Spleen (tissue), 11 donors: ENCODE results near the gene YPEL2. TPM values are rescaled to one million over a fixed set of nuclear protein-coding genes. Genes with fewer than 3 reads are reported as not detected.

ENCODE experiments used
- DNase-seq: peaks from one replicate; pipeline ENCODE4 v3.0.0-alpha.2; 2020
- H3K27ac ChIP-seq, 8 donors: fragments of 200-600 bp; sonication (generic) in 7 of 8; 1 replicate in 4 of 8; 2 replicates in 4 of 8; pipeline versions ENCODE4 v1.5.0 to v1.8.0; 2016 to 2021; ENCODE audit warnings: inconsistent platforms in 4 of 8, mild to moderate bottlenecking in 4 of 8, moderate library complexity in 1 of 8
- H3K27me3 ChIP-seq, 7 donors: fragments of 200-600 bp; sonication (generic) in 6 of 7; replicated peaks in 1 of 7; 1 replicate in 4 of 7; 2 replicates in 3 of 7; pipeline versions ENCODE4 v1.5.0 to v1.8.0; 2016 to 2021; ENCODE audit warnings: inconsistent platforms in 3 of 7, mild to moderate bottlenecking in 1 of 7
- H3K36me3 ChIP-seq, 6 donors: fragments of 200-600 bp; sonication (generic) in 5 of 6; 1 replicate in 4 of 6; 2 replicates in 2 of 6; pipeline versions ENCODE4 v1.5.0 to v1.8.0; 2016 to 2021; ENCODE audit warnings: inconsistent platforms in 2 of 6
- H3K4me1 ChIP-seq, 6 donors: fragments of 200-600 bp; sonication (generic) in 5 of 6; 1 replicate in 3 of 6; 2 replicates in 3 of 6; pipeline versions ENCODE4 v1.5.0 to v1.8.0; 2016 to 2021; ENCODE audit warnings: inconsistent platforms in 3 of 6
- H3K4me3 ChIP-seq, 8 donors: fragments of 200-600 bp; sonication (generic) in 7 of 8; 1 replicate in 4 of 8; 2 replicates in 4 of 8; pipeline versions ENCODE4 v1.5.0 to v1.8.0; 2016 to 2021; ENCODE audit warnings: inconsistent platforms in 4 of 8, mild to moderate bottlenecking in 4 of 8, moderate library complexity in 2 of 8
- H3K9me3 ChIP-seq, 8 donors: fragments of 200-600 bp; sonication (generic) in 7 of 8; 1 replicate in 4 of 8; 2 replicates in 4 of 8; pipeline versions ENCODE4 v1.5.0 to v1.8.0; 2016 to 2021; ENCODE audit warnings: inconsistent platforms in 4 of 8
- CTCF ChIP-seq, 11 experiments: fragments of 200-600 bp in 7 of 11; fragments of 450-650 bp in 4 of 11; sonication (generic) in 4 of 11; IDR thresholded peaks in 8 of 11; conservative IDR thresholded peaks in 3 of 11; 1 replicate in 7 of 11; 2 replicates in 4 of 11; pipeline versions ENCODE4 v1.4.0 to v1.8.0; 2016 to 2021; ENCODE audit warnings: antibody characterized with exemption in 11 of 11, inconsistent platforms in 4 of 11, mild to moderate bottlenecking in 1 of 11
- POLR2A ChIP-seq, 3 donors: fragments of 450-650 bp; IDR thresholded peaks; one replicate each; pipeline ENCODE4 v1.5.1; 2017; ENCODE audit warnings: antibody characterized with exemption in 3 of 3, mild to moderate bottlenecking in 1 of 3
- POLR2AphosphoS5 ChIP-seq, 3 donors: sonication (generic); formaldehyde crosslinking; IDR thresholded peaks; one replicate each; pipeline ENCODE4 v1.5.1; 2017; ENCODE audit warnings: antibody characterized with exemption in 3 of 3
- WGBS, 5 donors: extraction: QIAGEN DNeasy Blood & Tissue Kit in 3 of 5; methylation state at CpG; one replicate each; pipeline versions ENCODE4 v1.1.5 to v1.1.7; 2013 to 2018; 5-methylcytosine and 5-hydroxymethylcytosine counted together
- intact Hi-C: fragments of 100-400 bp; cut with DNase I; formaldehyde crosslinking; loops from one replicate; pipeline ENCODE4 v1.15.0; 2023; ENCODE audit warnings: low total_unique reads
- polyA plus RNA-seq, 3 donors: library from polyadenylated mRNA; stranded (reverse); fragments of 200-250 nt; gene quantifications; one replicate each; pipeline ENCODE4 v1.2.1, GENCODE V29; 2013
- total RNA-seq, 7 donors: library from RNA; depleted of rRNA in 3 of 7; stranded (reverse); fragments of >200 nt in 3 of 7; fragmentation: NEBNext Ultra II Directional in 4 of 7; extraction: Animal tissue kit (Norgen Biotek cat#: 25700) in 4 of 7; gene quantifications; one replicate each; pipeline versions ENCODE4 v1.1.0 to v1.2.1, GENCODE V29; 2016 to 2021
- donor health status: healthy with polysubstance abuse.
- donor health status: DM: no; HTN: no; CAD: no; lungs with moderate emphysema.
- donor health status: DM: no; HTN: no; CAD: no.
- donor health status: Bipolar disorder and iron deficiency.
- donor health status: healthy.
- donor health status: DM: no; HTN: no; CAD: no.
- donor health status: DM: yes; HTN: yes; CAD: no.

YPEL2 gene
- total and polyA plus RNA-seq, 10 donors: 6.7 to 45.6 (median 30.5) TPM

GRCh38 chr17:59298521-59298920, 32.9 kb upstream of the YPEL2 start:
- Histone ChIP-seq H3K9me3 (peaks cover 0 to 2% (median 0%) of the 10 kb centered on the region in 8 donors), H3K4me3 (no peak overlapping the region), H3K4me1 (no peaks in the 10 kb centered on the region), H3K27me3 (no peaks in the 10 kb centered on the region), H3K36me3 (no peaks in the 10 kb centered on the region), H3K27ac (no peak overlapping the region)
- TF ChIP-seq POLR2AphosphoS5 (IDR thresholded peaks at IDR 0.05) (no peak), POLR2A (IDR thresholded peaks at IDR 0.05) (no peak), CTCF (IDR thresholded peaks at IDR 0.05 in 8 of 11, conservative IDR thresholded peaks at IDR 0.05 in 3 of 11) (no peak)
- intact Hi-C loops: no loop called here
- WGBS, 5 donors: 67 to 77% (median 74%) methylated on average over 2 of the region's 2 CpGs
- no peak for DNase-seq

- intact Hi-C loops: no loop called here
- H3K27ac ChIP-seq: no peak overlapping the region
- no peaks in the 10 kb centered on the region for H3K27me3 ChIP-seq
- DNase-seq: no peak
- H3K4me1 ChIP-seq: no peaks in the 10 kb centered on the region
- H3K4me3 ChIP-seq: no peak overlapping the region
- WGBS, 5 donors: 90 to 98% (median 92%) methylated on average over 2 of the region's 2 CpGs
- TF ChIP-seq POLR2AphosphoS5 (IDR thresholded peaks at IDR 0.05): no peak
- no peak for TF ChIP-seq POLR2A (IDR thresholded peaks at IDR 0.05)
- no peak for TF ChIP-seq CTCF (IDR thresholded peaks at IDR 0.05 in 8 of 11, conservative IDR thresholded peaks at IDR 0.05 in 3 of 11)
- no peaks in the 10 kb centered on the region for H3K36me3 ChIP-seq
- peaks cover 0 to 5% (median 0%) of the 10 kb centered on the region in 8 donors for H3K9me3 ChIP-seq
These were observed 31.9 kb upstream of the YPEL2 start for GRCh38 chr17:59299400-59300092.

GRCh38 chr17:59300941-59301340, 30.5 kb upstream of the YPEL2 start:
- H3K4me1 ChIP-seq: no peaks in the 10 kb centered on the region
- TF ChIP-seq CTCF (IDR thresholded peaks at IDR 0.05 in 8 of 11, conservative IDR thresholded peaks at IDR 0.05 in 3 of 11): no peak
- TF ChIP-seq POLR2AphosphoS5 (IDR thresholded peaks at IDR 0.05): no peak
- no peak for TF ChIP-seq POLR2A (IDR thresholded peaks at IDR 0.05)
- H3K9me3 ChIP-seq: peaks cover 0 to 5% (median 0%) of the 10 kb centered on the region in 8 donors
- intact Hi-C loops: no loop called here
- 50 to 62% (median 61%) methylated on average over 5 of the region's 5 CpGs for WGBS, 5 donors
- no peak overlapping the region for H3K4me3 ChIP-seq
- DNase-seq: no peak
- no peaks in the 10 kb centered on the region for H3K36me3 ChIP-seq
- H3K27ac ChIP-seq: no peak overlapping the region
- no peaks in the 10 kb centered on the region for H3K27me3 ChIP-seq

GRCh38 chr17:59304811-59305210, 26.6 kb upstream of the YPEL2 start:
- WGBS, 5 donors: 89 to 97% (median 94%) methylated on average over 2 of the region's 2 CpGs
- H3K27me3 ChIP-seq: no peaks in the 10 kb centered on the region
- peaks cover 0 to 5% (median 0%) of the 10 kb centered on the region in 8 donors for H3K9me3 ChIP-seq
- H3K27ac ChIP-seq: no peak overlapping the region
- no peak overlapping the region for H3K4me3 ChIP-seq
- no peaks in the 10 kb centered on the region for H3K4me1 ChIP-seq
- no peak for TF ChIP-seq CTCF (IDR thresholded peaks at IDR 0.05 in 8 of 11, conservative IDR thresholded peaks at IDR 0.05 in 3 of 11)
- TF ChIP-seq POLR2A (IDR thresholded peaks at IDR 0.05): no peak
- TF ChIP-seq POLR2AphosphoS5 (IDR thresholded peaks at IDR 0.05): no peak
- intact Hi-C loops: no loop called here
- DNase-seq: no peak
- no peaks in the 10 kb centered on the region for H3K36me3 ChIP-seq
